HL-60 (cell line): ENCODE data around the gene ANXA1.

Experiments used
- CTCF ChIP-seq: IDR thresholded peaks from one replicate; pipeline ENCODE4 v1.5.1; 2011; ENCODE audit warnings: low read length, control low read depth, inconsistent platforms; ENCODE audit not compliant: insufficient read depth
- GABPA ChIP-seq: IDR thresholded peaks from 2 replicates; pipeline ENCODE4 v1.6.1; 2012; ENCODE audit warnings: low read depth
- POLR2AphosphoS5 ChIP-seq: IDR thresholded peaks from 2 replicates; pipeline ENCODE4 v1.6.1; 2012; ENCODE audit warnings: low read depth
- REST ChIP-seq: IDR thresholded peaks from 2 replicates; pipeline ENCODE4 v1.6.1; 2012; ENCODE audit warnings: low read depth; ENCODE audit not compliant: insufficient replicate concordance
- SPI1 ChIP-seq: IDR thresholded peaks from 2 replicates; pipeline ENCODE4 v1.6.1; 2012; ENCODE audit warnings: low read depth, mild to moderate bottlenecking, borderline replicate concordance

DNA sequence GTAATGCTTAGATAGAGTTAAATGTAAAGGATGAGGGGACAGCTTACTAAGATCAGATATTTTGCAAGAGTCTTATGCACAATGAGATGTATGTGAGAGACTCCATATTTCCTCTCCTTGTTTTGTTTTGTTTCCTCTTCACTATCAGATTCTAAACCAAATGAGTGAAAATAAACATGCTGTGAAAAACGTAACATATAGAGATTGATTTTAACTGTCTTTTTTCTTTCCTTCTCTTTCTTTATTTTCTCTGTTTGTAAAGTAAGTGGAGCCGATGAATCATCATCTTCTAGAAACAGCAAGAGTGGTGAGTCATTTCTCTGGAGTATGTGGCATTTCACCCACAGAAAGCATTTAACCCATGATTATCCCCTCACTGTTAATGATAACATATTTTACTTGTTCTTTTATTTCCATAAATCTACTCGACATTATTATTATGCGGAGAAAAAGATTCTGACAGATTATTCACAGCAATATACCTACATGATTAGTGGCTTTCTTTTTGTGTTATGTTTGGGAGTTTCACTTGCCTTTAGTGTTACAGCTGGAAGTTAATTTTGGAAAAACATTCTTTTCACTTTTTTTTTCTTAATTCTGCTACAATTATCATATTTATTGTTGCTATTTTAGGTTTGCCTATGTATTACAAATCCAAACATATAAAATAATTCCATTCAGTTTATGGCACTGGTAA is 2.1 kb upstream of the ANXA1 start:
- TF ChIP-seq CTCF = no peak
- no peak for TF ChIP-seq SPI1
- no peak for TF ChIP-seq POLR2AphosphoS5
- TF ChIP-seq GABPA = no peak
- no peak for TF ChIP-seq REST
